ENCODE results near the gene MB21D2. TPM values are rescaled to one million over a fixed set of nuclear protein-coding genes. Genes with fewer than 3 reads are reported as not detected.
A peak's percentile ranks its signal among the peaks of the same experiment; 100 is the strongest.

MB21D2 gene
- total and polyA plus RNA-seq, 2 experiments from 2014 or later, result 8.1 to 35.9 TPM

DNA sequence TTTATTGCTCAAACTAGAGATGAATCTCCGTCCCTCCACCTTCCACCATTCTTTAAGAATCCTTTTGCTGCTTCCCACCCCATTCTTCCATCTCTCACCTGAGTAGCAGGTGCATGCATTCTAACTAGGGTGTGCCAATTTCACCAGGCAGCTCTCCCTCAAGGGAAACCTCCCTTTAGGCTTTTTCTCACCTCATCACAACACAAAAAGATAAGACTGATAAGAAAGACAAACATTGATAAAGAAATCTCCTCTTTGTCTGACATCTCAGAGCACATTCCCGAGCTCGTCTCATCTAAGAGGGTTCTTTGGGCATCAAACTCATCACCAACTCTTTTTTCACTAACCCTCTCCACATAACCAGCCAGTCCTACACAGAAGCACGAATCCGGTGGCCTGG lies 23.0 kb downstream of the MB21D2 start:
- DNase-seq (ENCODE audit: low spot score), result no peak

GRCh38 chr3:192892981-192893700 lies 24.5 kb downstream of the MB21D2 start:
- Histone ChIP-seq H4K20me1 (replicated peaks; ENCODE audit: insufficient read depth) (peaks cover 7% of the 10 kb centered on the region), H3K4me1 (ENCODE audit: insufficient read depth) (peaks cover 75% of the 10 kb centered on the region), H2AFZ (no peak overlapping the region), H3K9me2 (ENCODE audit: insufficient read depth) (no peaks in the 10 kb centered on the region), H3K4me3 (peak overlapping the region; percentile 15), H3K4me2 (peak overlapping the region; percentile 40), H3K36me3 (ENCODE audit: insufficient read depth) (no peaks in the 10 kb centered on the region), H3K27ac (ENCODE audit: low read depth) (peak overlapping the region; percentile 76), H3F3A (replicated peaks; ENCODE audit: low read depth) (0 out of 2 replicates have a peak, but pooled peaks cover 4% of the 10 kb centered on the region), H3K79me2 (replicated peaks; ENCODE audit: insufficient read depth) (no peaks in the 10 kb centered on the region; the same call in none of the 2 replicates), H3K27me3 (ENCODE audit: insufficient read depth) (no peaks in the 10 kb centered on the region)
- peak overlapping the region; percentile 54 for H3K27ac Mint-ChIP-seq
- H3K27me3 Mint-ChIP-seq (ENCODE audit: insufficient read depth, low read depth, poor library complexity), result no peaks in the 10 kb centered on the region
- DNase-seq (ENCODE audit: low spot score) (peak; percentile 65), ATAC-seq (peak; percentile 75)
- H3K4me3 Mint-ChIP-seq, result peak overlapping the region; percentile 6; the same call in 2 of the 3 replicates
- TF ChIP-seq CREB1 (CRISPR knock-in tag; IDR thresholded peaks at IDR 0.05; ENCODE audit: low read depth), result 0 out of 2 replicates have a peak, but pooled peaks have one; percentile 36
- no peak for TF ChIP-seq ZNF114 (CRISPR knock-in tag; IDR thresholded peaks at IDR 0.05)
- no peak for TF ChIP-seq ETS1 (IDR thresholded peaks at IDR 0.05)
- no peaks in the 10 kb centered on the region for H3K36me3 Mint-ChIP-seq (ENCODE audit: low read depth)
- H3K9me3 Mint-ChIP-seq, result no peaks in the 10 kb centered on the region
- H3K4me1 Mint-ChIP-seq, result peaks cover 80% of the 10 kb centered on the region

More for the DNA sequence above, 23.0 kb downstream of the MB21D2 start:
- H3K36me3 ChIP-seq (ENCODE audit: insufficient read depth), result no peaks in the 10 kb centered on the region
- peaks cover 61% of the 10 kb centered on the region for H3K4me1 ChIP-seq (ENCODE audit: insufficient read depth)
- no peak overlapping the region; the same call in 2 of the 3 replicates for H3K4me3 Mint-ChIP-seq
- no peaks in the 10 kb centered on the region for H3K9me2 ChIP-seq (ENCODE audit: insufficient read depth)
- H3K4me1 Mint-ChIP-seq, result peaks cover 72% of the 10 kb centered on the region
- H3K27me3 ChIP-seq (ENCODE audit: insufficient read depth), result no peaks in the 10 kb centered on the region
- H3K27ac ChIP-seq (ENCODE audit: low read depth), result no peak overlapping the region
- no peaks in the 10 kb centered on the region for H3K9me3 Mint-ChIP-seq
- no peak overlapping the region for H2AFZ ChIP-seq
- no peak overlapping the region for H3K4me2 ChIP-seq
- TF ChIP-seq ZNF331 (CRISPR knock-in tag; IDR thresholded peaks at IDR 0.05; ENCODE audit: low read depth) (no peak), ZNF114 (CRISPR knock-in tag; IDR thresholded peaks at IDR 0.05) (no peak)
- H3K27ac Mint-ChIP-seq, result no peak overlapping the region
- H3K4me3 ChIP-seq, result no peak overlapping the region
- ATAC-seq, result no peak
- peaks cover 8% of the 10 kb centered on the region for H3K36me3 Mint-ChIP-seq (ENCODE audit: low read depth)
- H3F3A ChIP-seq (replicated peaks; ENCODE audit: low read depth), result 0 out of 2 replicates have a peak, but pooled peaks cover 4% of the 10 kb centered on the region
- H3K79me2 ChIP-seq (replicated peaks; ENCODE audit: insufficient read depth), result no peaks in the 10 kb centered on the region; the same call in none of the 2 replicates
- peaks cover 8% of the 10 kb centered on the region; the same call in 1 of the 2 replicates for H4K20me1 ChIP-seq (replicated peaks; ENCODE audit: insufficient read depth)
- H3K27me3 Mint-ChIP-seq (ENCODE audit: insufficient read depth, low read depth, poor library complexity), result no peaks in the 10 kb centered on the region

GRCh38 chr3:192890347-192891335 lies 27.0 kb downstream of the MB21D2 start:
- no peaks in the 10 kb centered on the region; the same call in none of the 2 replicates for H3K79me2 ChIP-seq (replicated peaks; ENCODE audit: insufficient read depth)
- Mint-ChIP-seq H3K4me1 (peaks cover 79% of the 10 kb centered on the region), H3K27ac (peak overlapping the region; percentile 54), H3K36me3 (ENCODE audit: low read depth) (no peaks in the 10 kb centered on the region), H3K27me3 (ENCODE audit: insufficient read depth, low read depth, poor library complexity) (no peaks in the 10 kb centered on the region), H3K4me3 (no peak overlapping the region), H3K9me3 (no peaks in the 10 kb centered on the region)
- DNase-seq (ENCODE audit: low spot score) (no peak), ATAC-seq (no peak)
- H4K20me1 ChIP-seq (replicated peaks; ENCODE audit: insufficient read depth), result no peaks in the 10 kb centered on the region; the same call in 1 of the 2 replicates
- no peaks in the 10 kb centered on the region for H3K36me3 ChIP-seq (ENCODE audit: insufficient read depth)
- peak overlapping the region; percentile 75 for H3K27ac ChIP-seq (ENCODE audit: low read depth)
- no peaks in the 10 kb centered on the region for H3K27me3 ChIP-seq (ENCODE audit: insufficient read depth)
- 0 out of 2 replicates have a peak, but pooled peaks cover 4% of the 10 kb centered on the region for H3F3A ChIP-seq (replicated peaks; ENCODE audit: low read depth)
- no peak overlapping the region for H3K4me3 ChIP-seq
- no peak overlapping the region for H2AFZ ChIP-seq
- peaks cover 74% of the 10 kb centered on the region for H3K4me1 ChIP-seq (ENCODE audit: insufficient read depth)
- H3K4me2 ChIP-seq, result peak overlapping the region; percentile 40
- H3K9me2 ChIP-seq (ENCODE audit: insufficient read depth), result no peaks in the 10 kb centered on the region
- no peak for TF ChIP-seq NANOG (IDR thresholded peaks at IDR 0.05; ENCODE audit: borderline replicate concordance)
- TF ChIP-seq, protein P1, sequence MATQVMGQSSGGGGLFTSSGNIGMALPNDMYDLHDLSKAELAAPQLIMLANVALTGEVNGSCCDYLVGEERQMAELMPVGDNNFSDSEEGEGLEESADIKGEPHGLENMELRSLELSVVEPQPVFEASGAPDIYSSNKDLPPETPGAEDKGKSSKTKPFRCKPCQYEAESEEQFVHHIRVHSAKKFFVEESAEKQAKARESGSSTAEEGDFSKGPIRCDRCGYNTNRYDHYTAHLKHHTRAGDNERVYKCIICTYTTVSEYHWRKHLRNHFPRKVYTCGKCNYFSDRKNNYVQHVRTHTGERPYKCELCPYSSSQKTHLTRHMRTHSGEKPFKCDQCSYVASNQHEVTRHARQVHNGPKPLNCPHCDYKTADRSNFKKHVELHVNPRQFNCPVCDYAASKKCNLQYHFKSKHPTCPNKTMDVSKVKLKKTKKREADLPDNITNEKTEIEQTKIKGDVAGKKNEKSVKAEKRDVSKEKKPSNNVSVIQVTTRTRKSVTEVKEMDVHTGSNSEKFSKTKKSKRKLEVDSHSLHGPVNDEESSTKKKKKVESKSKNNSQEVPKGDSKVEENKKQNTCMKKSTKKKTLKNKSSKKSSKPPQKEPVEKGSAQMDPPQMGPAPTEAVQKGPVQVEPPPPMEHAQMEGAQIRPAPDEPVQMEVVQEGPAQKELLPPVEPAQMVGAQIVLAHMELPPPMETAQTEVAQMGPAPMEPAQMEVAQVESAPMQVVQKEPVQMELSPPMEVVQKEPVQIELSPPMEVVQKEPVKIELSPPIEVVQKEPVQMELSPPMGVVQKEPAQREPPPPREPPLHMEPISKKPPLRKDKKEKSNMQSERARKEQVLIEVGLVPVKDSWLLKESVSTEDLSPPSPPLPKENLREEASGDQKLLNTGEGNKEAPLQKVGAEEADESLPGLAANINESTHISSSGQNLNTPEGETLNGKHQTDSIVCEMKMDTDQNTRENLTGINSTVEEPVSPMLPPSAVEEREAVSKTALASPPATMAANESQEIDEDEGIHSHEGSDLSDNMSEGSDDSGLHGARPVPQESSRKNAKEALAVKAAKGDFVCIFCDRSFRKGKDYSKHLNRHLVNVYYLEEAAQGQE (IDR thresholded peaks at IDR 0.05; ENCODE audit: unreplicated experiment), result no peak
- TF ChIP-seq STAT1 (IDR thresholded peaks at IDR 0.05; ENCODE audit: unreplicated experiment), result no peak
- TF ChIP-seq POLR2AphosphoS5 (IDR thresholded peaks at IDR 0.05; ENCODE audit: low read depth), result no peak
- TF ChIP-seq, protein P2, sequence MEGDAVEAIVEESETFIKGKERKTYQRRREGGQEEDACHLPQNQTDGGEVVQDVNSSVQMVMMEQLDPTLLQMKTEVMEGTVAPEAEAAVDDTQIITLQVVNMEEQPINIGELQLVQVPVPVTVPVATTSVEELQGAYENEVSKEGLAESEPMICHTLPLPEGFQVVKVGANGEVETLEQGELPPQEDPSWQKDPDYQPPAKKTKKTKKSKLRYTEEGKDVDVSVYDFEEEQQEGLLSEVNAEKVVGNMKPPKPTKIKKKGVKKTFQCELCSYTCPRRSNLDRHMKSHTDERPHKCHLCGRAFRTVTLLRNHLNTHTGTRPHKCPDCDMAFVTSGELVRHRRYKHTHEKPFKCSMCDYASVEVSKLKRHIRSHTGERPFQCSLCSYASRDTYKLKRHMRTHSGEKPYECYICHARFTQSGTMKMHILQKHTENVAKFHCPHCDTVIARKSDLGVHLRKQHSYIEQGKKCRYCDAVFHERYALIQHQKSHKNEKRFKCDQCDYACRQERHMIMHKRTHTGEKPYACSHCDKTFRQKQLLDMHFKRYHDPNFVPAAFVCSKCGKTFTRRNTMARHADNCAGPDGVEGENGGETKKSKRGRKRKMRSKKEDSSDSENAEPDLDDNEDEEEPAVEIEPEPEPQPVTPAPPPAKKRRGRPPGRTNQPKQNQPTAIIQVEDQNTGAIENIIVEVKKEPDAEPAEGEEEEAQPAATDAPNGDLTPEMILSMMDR (conservative IDR thresholded peaks at IDR 0.05; ENCODE audit: low read depth in 2 of 2), result no peak
- TF ChIP-seq EZH2phosphoT487 (IDR thresholded peaks at IDR 0.05; ENCODE audit: unreplicated experiment), result no peak

All from GM23338 (cell line).